ENCODE measurements around the gene B4GALT2.

Gene B4GALT2

DNA sequence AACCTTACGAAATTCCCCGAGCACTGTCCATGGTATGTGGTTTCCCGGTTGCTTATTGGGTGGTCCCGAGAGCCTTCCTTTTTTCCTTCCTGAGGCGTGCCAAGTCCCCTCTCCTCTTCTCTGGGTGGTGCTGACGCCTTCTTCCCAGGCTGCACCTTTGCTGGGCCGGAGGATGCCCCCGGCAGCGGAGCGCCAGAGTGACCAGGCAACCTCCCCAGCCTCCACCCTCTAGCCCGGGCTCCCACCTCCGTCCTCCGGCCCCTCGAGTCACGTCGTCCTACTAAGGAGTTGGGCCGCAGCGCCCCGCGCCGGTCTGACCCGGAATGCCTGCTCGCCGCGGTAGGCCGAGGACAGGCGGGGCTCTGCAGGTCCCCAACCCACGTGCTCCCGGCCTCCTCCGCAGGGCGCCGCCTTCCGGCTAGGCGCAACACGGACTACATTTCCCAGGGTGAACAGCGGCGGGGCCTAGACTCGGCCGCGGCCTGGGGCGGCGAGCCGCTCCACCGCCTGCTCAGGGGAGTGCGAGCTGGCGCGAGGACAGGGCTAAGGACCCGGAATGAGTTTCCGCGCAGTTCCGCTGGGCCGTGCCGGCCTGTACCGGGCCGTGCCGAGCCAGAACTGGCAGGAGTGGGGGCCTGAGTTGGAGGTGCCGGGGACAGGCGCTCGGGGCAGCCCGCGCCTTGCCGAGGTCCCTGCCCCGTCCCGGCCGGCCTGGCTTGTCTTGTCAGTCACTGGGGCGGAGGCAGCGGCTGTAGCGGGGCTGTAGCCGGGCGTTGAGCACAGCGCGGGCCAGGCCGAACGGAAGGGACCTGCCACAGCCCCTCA is 32.6 kb upstream of the B4GALT2 start, which contains the start of gene IPO13:
IPO13 (plus strand) TSS at position 715 of the 825 bp plus-strand sequence. CDS start 651 bp downstream, outside the sequence.
- peak; percentile 97 for DNase-seq (ENCODE audit: low spot score)

GRCh38 chr1:43947061-43947873 is 31.7 kb upstream of the B4GALT2 start:
- DNase-seq (ENCODE audit: low spot score), result no peak

GRCh38 chr1:43947874-43948437 is 31.1 kb upstream of the B4GALT2 start:
- no peak for DNase-seq (ENCODE audit: low spot score)

DNA sequence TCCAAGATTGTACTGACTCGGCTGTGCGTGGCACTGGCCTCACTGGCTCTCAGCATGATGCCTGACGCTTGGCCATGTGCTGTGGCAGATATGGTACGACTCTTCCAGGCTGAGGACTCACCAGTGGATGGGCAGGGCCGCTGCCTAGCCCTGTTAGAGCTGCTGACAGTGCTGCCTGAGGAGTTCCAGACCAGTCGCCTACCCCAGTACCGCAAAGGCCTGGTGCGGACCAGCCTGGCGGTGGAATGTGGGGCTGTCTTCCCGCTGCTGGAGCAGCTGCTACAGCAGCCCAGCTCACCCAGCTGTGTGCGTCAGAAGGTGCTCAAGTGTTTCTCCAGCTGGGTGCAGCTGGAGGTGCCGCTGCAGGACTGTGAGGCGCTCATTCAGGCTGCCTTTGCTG is 29.3 kb upstream of the B4GALT2 start:
- no peak for DNase-seq (ENCODE audit: low spot score)

GRCh38 chr1:43951021-43951985 is 27.7 kb upstream of the B4GALT2 start:
- peak; percentile 78 for DNase-seq (ENCODE audit: low spot score)

GRCh38 chr1:43952731-43953346 is 26.2 kb upstream of the B4GALT2 start:
- DNase-seq (ENCODE audit: low spot score), result peak; percentile 29

- no peak for DNase-seq (ENCODE audit: low spot score)
Observed at GRCh38 chr1:43953361-43953760, 25.6 kb upstream of the B4GALT2 start.

GRCh38 chr1:43954036-43954435 is 25.0 kb upstream of the B4GALT2 start:
- no peak for DNase-seq (ENCODE audit: low spot score)

GRCh38 chr1:43956234-43956633 is 22.8 kb upstream of the B4GALT2 start:
- DNase-seq (ENCODE audit: low spot score), result no peak

- no peak for DNase-seq (ENCODE audit: low spot score)
Observed at GRCh38 chr1:43957407-43958040, 21.5 kb upstream of the B4GALT2 start.

- no peak for DNase-seq (ENCODE audit: low spot score)
Observed at GRCh38 chr1:43958351-43959255, 20.4 kb upstream of the B4GALT2 start.

DNA sequence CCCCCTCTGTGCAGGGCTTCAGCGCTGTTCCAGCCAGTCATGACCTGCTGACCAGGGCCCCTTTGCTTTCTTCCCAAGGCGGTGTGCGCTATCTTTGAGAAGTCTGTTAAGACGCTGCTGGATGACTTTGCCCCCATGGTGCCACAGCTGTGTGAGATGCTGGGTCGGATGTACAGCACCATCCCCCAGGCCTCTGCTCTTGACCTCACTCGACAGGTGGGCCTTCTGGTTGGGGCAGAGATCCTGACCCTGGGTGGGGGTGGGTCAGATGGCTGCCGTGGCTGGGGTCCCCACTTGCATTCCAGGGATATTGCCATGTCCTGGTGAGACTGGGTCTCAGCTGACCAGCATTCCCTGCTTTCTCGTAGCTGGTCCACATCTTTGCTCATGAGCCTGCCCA is 18.2 kb upstream of the B4GALT2 start:
- DNase-seq (ENCODE audit: low spot score), result no peak

DNA sequence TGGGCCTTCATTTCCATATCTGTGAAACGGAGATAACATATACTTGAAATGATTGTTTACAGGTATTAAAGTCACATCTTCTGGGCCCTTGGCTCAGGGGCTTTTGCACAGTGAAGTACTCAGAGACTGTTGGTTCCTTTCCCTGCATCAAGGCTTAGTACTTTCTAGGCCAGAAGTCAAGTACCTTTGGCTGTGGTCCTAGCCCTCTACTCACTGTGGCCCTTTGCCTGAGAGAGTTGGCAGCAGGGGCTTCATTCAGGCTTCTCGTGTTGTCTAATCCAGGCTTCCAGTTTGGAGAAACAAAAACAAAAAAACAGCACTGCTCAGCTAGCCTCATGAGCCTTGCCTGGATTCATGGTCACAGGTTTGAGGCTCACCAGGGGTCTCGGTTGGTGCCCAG is 17.3 kb upstream of the B4GALT2 start:
- DNase-seq (ENCODE audit: low spot score), result no peak

- DNase-seq (ENCODE audit: low spot score), result no peak
Observed at GRCh38 chr1:43962324-43962723, 16.7 kb upstream of the B4GALT2 start.

DNA sequence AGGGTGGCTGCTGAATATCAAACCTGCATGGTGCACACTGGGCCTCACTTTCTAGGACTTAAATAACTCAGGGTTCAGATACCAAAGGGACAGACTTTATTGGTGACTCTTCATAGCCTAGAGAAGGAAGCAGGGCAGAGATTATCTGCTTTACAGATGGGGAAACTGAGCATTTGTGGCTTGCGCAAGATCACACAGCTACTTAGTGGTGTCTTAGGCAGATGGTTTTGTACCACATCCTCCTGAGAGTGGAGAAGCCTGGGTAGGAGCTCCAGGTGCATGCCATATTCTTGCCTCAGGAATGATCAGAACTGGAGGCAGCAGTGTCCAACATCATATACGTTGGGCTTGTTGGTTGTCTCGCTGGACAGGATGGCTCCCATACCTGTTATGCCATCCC is 16.0 kb upstream of the B4GALT2 start:
- no peak for DNase-seq (ENCODE audit: low spot score)

GRCh38 chr1:43963890-43964289 is 15.1 kb upstream of the B4GALT2 start:
- DNase-seq (ENCODE audit: low spot score), result no peak

DNA sequence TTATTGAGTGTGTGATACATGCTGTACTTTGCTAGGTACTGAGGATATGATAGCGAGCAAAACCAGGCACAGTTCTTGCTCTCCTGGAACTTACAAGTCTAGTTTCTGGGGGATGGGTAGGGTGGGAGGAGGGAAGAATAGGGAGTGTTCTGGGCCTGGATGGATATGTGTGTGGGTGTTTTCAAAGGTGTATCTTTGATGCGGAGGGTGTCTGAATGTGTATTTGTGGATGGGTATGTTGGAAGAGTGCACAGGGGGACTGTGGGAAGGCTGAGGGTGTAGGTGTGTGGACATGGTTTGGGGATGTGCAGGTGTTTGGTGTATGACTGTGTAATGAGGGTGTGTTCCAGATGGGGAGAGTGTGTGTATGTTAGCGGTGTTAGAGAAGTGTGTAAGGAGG is 13.7 kb upstream of the B4GALT2 start:
- no peak for DNase-seq (ENCODE audit: low spot score)

DNA sequence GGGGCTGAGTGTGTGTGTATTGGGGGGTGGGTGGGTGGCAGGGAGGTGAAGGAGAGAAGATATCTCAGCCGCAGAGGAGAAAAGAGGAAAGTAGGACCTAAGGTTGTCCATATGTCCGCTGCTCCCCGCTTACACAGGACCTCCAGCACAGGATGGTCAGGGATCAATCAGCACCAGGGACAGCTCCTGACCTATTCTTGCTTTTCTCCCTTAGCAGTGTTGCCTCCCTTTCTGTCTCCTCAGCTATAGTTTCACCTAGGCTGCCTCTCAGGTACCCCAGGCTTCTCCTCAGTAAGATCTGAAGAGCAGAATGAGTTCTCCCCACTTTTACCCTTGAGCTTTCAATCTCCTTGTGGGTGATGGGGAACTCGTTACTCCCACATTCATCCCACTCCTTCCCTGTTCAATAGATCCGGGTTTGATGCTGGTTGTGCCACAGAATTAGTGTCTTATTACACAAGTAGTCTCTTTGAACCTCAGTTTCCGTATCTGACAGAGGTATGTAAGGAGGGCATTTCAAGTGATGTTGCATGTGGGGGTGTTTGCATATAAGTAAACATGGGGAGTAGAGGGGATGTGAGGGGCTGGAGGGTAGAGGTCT is 10.6 kb upstream of the B4GALT2 start:
- no peak for DNase-seq (ENCODE audit: low spot score)

GRCh38 chr1:43969416-43969745 is 9.6 kb upstream of the B4GALT2 start:
- no peak for DNase-seq (ENCODE audit: low spot score)
